HepG2 (cell line): Measurements from ENCODE around the gene PKD1L1. TPM values are rescaled to one million over a fixed set of nuclear protein-coding genes. Genes with fewer than 3 reads are reported as not detected.

ENCODE experiments used
- AHDC1 ChIP-seq: sonication (generic); formaldehyde crosslinking; IDR thresholded peaks from 2 replicates; pipeline ENCODE4 v1.5.1; 2020; ENCODE audit warnings: mild to moderate bottlenecking, missing genetic modification reagents, borderline replicate concordance
- EEA1 ChIP-seq: sonication (generic); formaldehyde crosslinking; IDR thresholded peaks from 2 replicates; pipeline ENCODE4 v1.5.1; 2020; ENCODE audit warnings: mild to moderate bottlenecking, missing genetic modification reagents, borderline replicate concordance
- HMGXB4 ChIP-seq, 2 experiments: sonication (generic) in 1 of 2; formaldehyde crosslinking in 1 of 2; IDR thresholded peaks; 2 replicates each; pipeline versions ENCODE4 v1.4.0 to v1.6.1; 2018 to 2020; ENCODE audit warnings: missing genetic modification reagents in 2 of 2, borderline replicate concordance in 1 of 2, low read depth in 1 of 2, mild to moderate bottlenecking in 1 of 2, missing biosample characterization in 1 of 2
- IKZF1 ChIP-seq: fragments of 450-650 bp; IDR thresholded peaks from 2 replicates; pipeline ENCODE4 v1.7.1; 2016
- IRF2 ChIP-seq: IDR thresholded peaks from 2 replicates; pipeline ENCODE4 v1.6.1; 2018; ENCODE audit warnings: missing genetic modification reagents, missing compliant biosample characterization
- MLLT10 ChIP-seq: sonication (generic); formaldehyde crosslinking; IDR thresholded peaks from 2 replicates; pipeline ENCODE4 v1.4.0; 2020; ENCODE audit warnings: missing genetic modification reagents
- NAIF1 ChIP-seq: sonication (generic); formaldehyde crosslinking; IDR thresholded peaks from 2 replicates; pipeline ENCODE4 v1.5.0; 2020; ENCODE audit warnings: mild to moderate bottlenecking, missing genetic modification reagents, borderline replicate concordance
- SNAI1 ChIP-seq: sonication (generic); formaldehyde crosslinking; IDR thresholded peaks from 2 replicates; pipeline ENCODE4 v1.5.0; 2020; ENCODE audit warnings: mild to moderate bottlenecking, missing genetic modification reagents, borderline replicate concordance
- TCF7 ChIP-seq: sonication (generic); IDR thresholded peaks from 2 replicates; pipeline ENCODE4 v1.6.1; 2016; ENCODE audit warnings: antibody characterized with exemption, low read depth
- YY1 ChIP-seq: IDR thresholded peaks from 2 replicates; pipeline ENCODE4 v1.6.1; 2011; ENCODE audit warnings: low read length, low read depth, moderate library complexity, mild to moderate bottlenecking; ENCODE audit not compliant: insufficient read depth, insufficient replicate concordance
- ZBTB3 ChIP-seq: sonication (generic); formaldehyde crosslinking; IDR thresholded peaks from 2 replicates; pipeline ENCODE4 v1.4.0; 2020; ENCODE audit warnings: low read depth, mild to moderate bottlenecking, moderate library complexity, missing genetic modification reagents, borderline replicate concordance
- ZFP36L1 ChIP-seq: sonication (generic); formaldehyde crosslinking; IDR thresholded peaks from 2 replicates; pipeline ENCODE4 v1.8.0; 2022; ENCODE audit warnings: mild to moderate bottlenecking, missing genetic modification reagents, moderate library complexity
- ZFY ChIP-seq: sonication (generic); formaldehyde crosslinking; IDR thresholded peaks from 2 replicates; pipeline ENCODE4 v1.4.0; 2020; ENCODE audit warnings: missing genetic modification reagents
- ZNF335 ChIP-seq: sonication (generic); formaldehyde crosslinking; IDR thresholded peaks from 2 replicates; pipeline ENCODE4 v1.4.0; 2020; ENCODE audit warnings: missing genetic modification reagents
- ZNF577 ChIP-seq: sonication (generic); formaldehyde crosslinking; IDR thresholded peaks from 2 replicates; pipeline ENCODE4 v1.4.0; 2020; ENCODE audit warnings: mild to moderate bottlenecking, low read depth, missing genetic modification reagents, borderline replicate concordance
- ZNF740 ChIP-seq: sonication (generic); formaldehyde crosslinking; IDR thresholded peaks from 2 replicates; pipeline ENCODE4 v1.4.0; 2020; ENCODE audit warnings: missing genetic modification reagents
- ZNF747 ChIP-seq: sonication (generic); formaldehyde crosslinking; IDR thresholded peaks from 2 replicates; pipeline ENCODE4 v1.8.1; 2023; ENCODE audit warnings: missing genetic modification reagents, mild to moderate bottlenecking, borderline replicate concordance
- ZSCAN30 ChIP-seq: sonication (generic); formaldehyde crosslinking; IDR thresholded peaks from 2 replicates; pipeline ENCODE4 v1.5.0; 2020; ENCODE audit warnings: mild to moderate bottlenecking, missing genetic modification reagents
- polyA plus RNA-seq, 8 experiments: library from polyadenylated mRNA; depleted of rRNA in 3 of 8; stranded (reverse) in 7 of 8; unstranded in 1 of 8; fragments of >200 nt; fragmentation: Illumina TruSeq in 4 of 8; extraction: Trizol in 4 of 8; gene quantifications; 2 replicates each; pipeline versions ENCODE4 v1.2.1 to v1.2.3, GENCODE V29; 2011 to 2016; ENCODE audit warnings: low read depth in 4 of 8, missing spikeins in 1 of 8, mixed read lengths in 1 of 8; ENCODE audit not compliant: insufficient read depth in 1 of 8
- total RNA-seq, 5 experiments: library from RNA; depleted of rRNA; stranded (reverse); fragments of >200 nt; fragmentation: Illumina TruSeq; extraction: Trizol; gene quantifications; 2 replicates each; pipeline ENCODE4 v1.2.3, GENCODE V29; 2016; ENCODE audit warnings: low read depth in 1 of 5
- TF ChIP-seq, protein P1 (sequence below): sonication (generic); formaldehyde crosslinking; conservative IDR thresholded peaks from 2 replicates; pipeline ENCODE4 v1.8.1; 2023; ENCODE audit warnings: missing genetic modification reagents

Gene PKD1L1
- total and polyA plus RNA-seq, 2 of the 13 experiments (the other 11 are each of a cell fraction or from before 2014, with no cell fraction given): 0.01 TPM; not detected in 1

GRCh38 chr7:47979145-47979831 lies 31.0 kb upstream of the PKD1L1 start, which contains the start of gene HUS1 (continued):
- TF ChIP-seq HMGXB4 (CRISPR knock-in tag; IDR thresholded peaks at IDR 0.05; ENCODE audit: borderline replicate concordance in 1 of 2, low read depth in 1 of 2) (peak; percentile 70 to 91; a peak in 2 of 4 replicates), IRF2 (CRISPR knock-in tag) (peak; percentile 68; the same call in 1 of the 2 replicates), EEA1 (peak; percentile 72; the same call in 1 of the 2 replicates), ZNF747 (peak; percentile 87; the same call in 1 of the 2 replicates), ZNF740 (CRISPR knock-in tag) (peak; percentile 93; the same call in 1 of the 2 replicates), ZNF335 (CRISPR knock-in tag) (no peak), ZFY (CRISPR knock-in tag) (peak; percentile 97), YY1 (peak; percentile 90), TCF7 (no peak), ZFP36L1 (CRISPR knock-in tag) (no peak), AHDC1 (CRISPR knock-in tag) (peak; percentile 80), MLLT10 (CRISPR knock-in tag) (no peak), ZNF577 (CRISPR knock-in tag) (no peak), ZBTB3 (0 out of 2 replicates have a peak, but pooled peaks have one; percentile 80), NAIF1 (peak; percentile 48; the same call in 1 of the 2 replicates), ZSCAN30 (CRISPR knock-in tag) (no peak; the same call in 1 of the 2 replicates), SNAI1 (no peak), IKZF1 (no peak)
- TF ChIP-seq, protein P1, sequence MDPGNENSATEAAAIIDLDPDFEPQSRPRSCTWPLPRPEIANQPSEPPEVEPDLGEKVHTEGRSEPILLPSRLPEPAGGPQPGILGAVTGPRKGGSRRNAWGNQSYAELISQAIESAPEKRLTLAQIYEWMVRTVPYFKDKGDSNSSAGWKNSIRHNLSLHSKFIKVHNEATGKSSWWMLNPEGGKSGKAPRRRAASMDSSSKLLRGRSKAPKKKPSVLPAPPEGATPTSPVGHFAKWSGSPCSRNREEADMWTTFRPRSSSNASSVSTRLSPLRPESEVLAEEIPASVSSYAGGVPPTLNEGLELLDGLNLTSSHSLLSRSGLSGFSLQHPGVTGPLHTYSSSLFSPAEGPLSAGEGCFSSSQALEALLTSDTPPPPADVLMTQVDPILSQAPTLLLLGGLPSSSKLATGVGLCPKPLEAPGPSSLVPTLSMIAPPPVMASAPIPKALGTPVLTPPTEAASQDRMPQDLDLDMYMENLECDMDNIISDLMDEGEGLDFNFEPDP (CRISPR knock-in tag): no peak
